ENCODE measurements around the gene NEGR1. TPM values are rescaled to one million over a fixed set of nuclear protein-coding genes. Genes with fewer than 3 reads are reported as not detected.

The NEGR1 gene
- total RNA-seq, 1 donor from 2014 or later = 9.7 TPM

DNA sequence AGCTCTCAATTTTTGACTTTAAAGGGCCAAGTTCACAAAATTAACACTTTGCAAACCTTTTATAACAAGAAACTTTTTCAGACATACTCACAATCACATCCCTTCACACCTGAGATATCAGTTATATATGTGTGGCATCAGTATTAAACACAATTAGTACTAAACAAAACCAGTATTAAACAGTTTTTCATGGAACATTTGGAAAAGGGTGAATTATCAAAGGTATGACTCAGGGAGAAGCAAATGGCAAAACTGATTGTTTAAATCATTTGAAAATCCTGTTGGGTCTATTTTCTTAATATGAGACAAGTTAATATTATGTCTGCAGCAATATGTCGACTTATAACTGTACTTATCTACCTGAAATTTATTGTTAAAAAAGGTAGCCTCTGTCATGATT lies 587.3 kb downstream of the NEGR1 start:
- no peak for TF ChIP-seq CTCF (IDR thresholded peaks at IDR 0.05; ENCODE audit: borderline replicate concordance)
- H3K4me1 ChIP-seq = no peaks in the 10 kb centered on the region
- no peak overlapping the region for H3K27ac ChIP-seq (replicated peaks)
- no peaks in the 10 kb centered on the region for H3K9me3 ChIP-seq (replicated peaks)
- no peak for DNase-seq
- intact Hi-C loops (cut with micrococcal nuclease) = no loop called here
- H3K4me3 ChIP-seq = no peak overlapping the region
- H3K36me3 ChIP-seq = no peaks in the 10 kb centered on the region
- no peaks in the 10 kb centered on the region for H3K27me3 ChIP-seq (ENCODE audit: low read depth)

GRCh38 chr1:71693581-71693980 lies 588.8 kb downstream of the NEGR1 start:
- Histone ChIP-seq H3K9me3 (replicated peaks) (no peaks in the 10 kb centered on the region), H3K4me3 (no peak overlapping the region), H3K36me3 (no peaks in the 10 kb centered on the region), H3K27me3 (ENCODE audit: low read depth) (no peaks in the 10 kb centered on the region), H3K4me1 (no peaks in the 10 kb centered on the region), H3K27ac (replicated peaks) (no peak overlapping the region)
- TF ChIP-seq CTCF (IDR thresholded peaks at IDR 0.05; ENCODE audit: borderline replicate concordance) = no peak
- intact Hi-C loops (cut with micrococcal nuclease) = no loop called here
- no peak for DNase-seq

GRCh38 chr1:71689635-71690034 lies 592.7 kb downstream of the NEGR1 start:
- Histone ChIP-seq H3K9me3 (replicated peaks) (no peaks in the 10 kb centered on the region), H3K4me3 (no peak overlapping the region), H3K4me1 (no peaks in the 10 kb centered on the region), H3K27me3 (ENCODE audit: low read depth) (no peaks in the 10 kb centered on the region), H3K27ac (replicated peaks) (no peak overlapping the region), H3K36me3 (no peaks in the 10 kb centered on the region)
- no peak for TF ChIP-seq CTCF (IDR thresholded peaks at IDR 0.05; ENCODE audit: borderline replicate concordance)
- intact Hi-C loops (cut with micrococcal nuclease) = no loop called here
- DNase-seq = no peak

- Histone ChIP-seq H3K9me3 (replicated peaks) (no peaks in the 10 kb centered on the region), H3K27ac (replicated peaks) (no peak overlapping the region), H3K27me3 (ENCODE audit: low read depth) (no peaks in the 10 kb centered on the region), H3K36me3 (no peaks in the 10 kb centered on the region), H3K4me1 (no peaks in the 10 kb centered on the region), H3K4me3 (no peak overlapping the region)
- intact Hi-C loops (cut with micrococcal nuclease) = no loop called here
- no peak for TF ChIP-seq CTCF (IDR thresholded peaks at IDR 0.05; ENCODE audit: borderline replicate concordance)
- DNase-seq = no peak
Observed at GRCh38 chr1:71687376-71687775, 595.0 kb downstream of the NEGR1 start.

- no peaks in the 10 kb centered on the region for H3K36me3 ChIP-seq
- H3K27ac ChIP-seq (replicated peaks) = no peak overlapping the region
- no peak for DNase-seq
- no peaks in the 10 kb centered on the region for H3K4me1 ChIP-seq
- no peak overlapping the region for H3K4me3 ChIP-seq
- H3K27me3 ChIP-seq (ENCODE audit: low read depth) = no peaks in the 10 kb centered on the region
- H3K9me3 ChIP-seq (replicated peaks) = peaks cover 5% of the 10 kb centered on the region
- no peak for TF ChIP-seq CTCF (IDR thresholded peaks at IDR 0.05; ENCODE audit: borderline replicate concordance)
- intact Hi-C loops (cut with micrococcal nuclease) = no loop called here
Observed at GRCh38 chr1:71676979-71677925, 605.1 kb downstream of the NEGR1 start.

Data from left ventricle myocardium inferior (tissue), 1 donor.